Measurements from ENCODE around the gene NKAIN2. TPM values are rescaled to one million over a fixed set of nuclear protein-coding genes. Genes with fewer than 3 reads are reported as not detected.

NKAIN2 gene
- polyA plus RNA-seq, 1 donor (not counting 4 experiments of a cell fraction or from before 2014, with no cell fraction given) = 0.13 TPM

DNA sequence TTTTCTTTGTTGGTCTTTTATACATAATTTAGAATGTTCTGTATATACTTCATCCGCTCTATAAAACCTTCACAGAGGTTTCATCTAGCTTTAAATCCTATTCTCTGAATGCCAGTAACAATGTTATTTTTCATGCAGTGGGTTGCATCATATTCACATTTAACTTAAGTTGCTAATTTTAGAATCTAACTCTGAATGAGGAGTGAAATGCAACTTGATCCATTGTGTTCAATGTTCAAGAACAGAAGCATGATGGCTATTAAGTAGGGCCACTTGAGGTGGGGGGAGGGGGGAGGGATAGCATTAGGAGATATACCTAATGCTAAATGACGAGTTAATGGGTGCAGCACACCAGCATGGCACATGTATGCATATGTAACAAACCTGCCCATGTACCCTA, 224.5 kb downstream of the NKAIN2 start:
- Histone ChIP-seq H3K4me1 (ENCODE audit: control insufficient read depth, extremely low read depth, insufficient read depth, low read length) (no peaks in the 10 kb centered on the region), H3K9ac (ENCODE audit: control insufficient read depth, extremely low read depth, insufficient read depth, low read length) (no peak overlapping the region), H3K36me3 (ENCODE audit: control insufficient read depth in 2 of 2, extremely low read depth in 1 of 2, insufficient read depth in 2 of 2, low read length in 2 of 2) (no peaks in the 10 kb centered on the region), H3K4me3 (ENCODE audit: control insufficient read depth in 2 of 3, extremely low read depth in 1 of 3, insufficient read depth in 2 of 3, low read depth in 1 of 3, low read length in 3 of 3) (no peak overlapping the region), H3K4me2 (ENCODE audit: control insufficient read depth, extremely low read depth, insufficient read depth, low read depth, low read length) (no peak overlapping the region), H4K20me1 (ENCODE audit: control insufficient read depth, extremely low read depth, insufficient read depth, low read length) (no peaks in the 10 kb centered on the region), H3K79me2 (ENCODE audit: control insufficient read depth, insufficient read depth, low read length) (no peaks in the 10 kb centered on the region), H3K9me1 (ENCODE audit: control insufficient read depth, extremely low read depth, insufficient read depth, low read length) (no peaks in the 10 kb centered on the region), H3K9me3 (ENCODE audit: control insufficient read depth, low read depth, low read length) (no peaks in the 10 kb centered on the region), H2AFZ (ENCODE audit: control insufficient read depth, low read length) (no peak overlapping the region), H3K27me3 (ENCODE audit: control insufficient read depth, extremely low read depth, insufficient read depth, low read length) (no peaks in the 10 kb centered on the region), H3K27ac (ENCODE audit: control insufficient read depth, insufficient read depth, low read length) (no peak overlapping the region)
- DNase-seq (ENCODE audit: low read depth, low spot score) = no peak
- dilution Hi-C loops (cut with MboI; ENCODE audit: extremely low pct_ligation_motif_present, low sequenced_read_pairs) = no loop called here
- TF ChIP-seq, protein P1, sequence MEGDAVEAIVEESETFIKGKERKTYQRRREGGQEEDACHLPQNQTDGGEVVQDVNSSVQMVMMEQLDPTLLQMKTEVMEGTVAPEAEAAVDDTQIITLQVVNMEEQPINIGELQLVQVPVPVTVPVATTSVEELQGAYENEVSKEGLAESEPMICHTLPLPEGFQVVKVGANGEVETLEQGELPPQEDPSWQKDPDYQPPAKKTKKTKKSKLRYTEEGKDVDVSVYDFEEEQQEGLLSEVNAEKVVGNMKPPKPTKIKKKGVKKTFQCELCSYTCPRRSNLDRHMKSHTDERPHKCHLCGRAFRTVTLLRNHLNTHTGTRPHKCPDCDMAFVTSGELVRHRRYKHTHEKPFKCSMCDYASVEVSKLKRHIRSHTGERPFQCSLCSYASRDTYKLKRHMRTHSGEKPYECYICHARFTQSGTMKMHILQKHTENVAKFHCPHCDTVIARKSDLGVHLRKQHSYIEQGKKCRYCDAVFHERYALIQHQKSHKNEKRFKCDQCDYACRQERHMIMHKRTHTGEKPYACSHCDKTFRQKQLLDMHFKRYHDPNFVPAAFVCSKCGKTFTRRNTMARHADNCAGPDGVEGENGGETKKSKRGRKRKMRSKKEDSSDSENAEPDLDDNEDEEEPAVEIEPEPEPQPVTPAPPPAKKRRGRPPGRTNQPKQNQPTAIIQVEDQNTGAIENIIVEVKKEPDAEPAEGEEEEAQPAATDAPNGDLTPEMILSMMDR (optimal IDR thresholded peaks at IDR 0.05 in 1 of 3, IDR thresholded peaks at IDR 0.05 in 1 of 3, conservative IDR thresholded peaks at IDR 0.05 in 1 of 3; ENCODE audit: extremely low read depth in 1 of 3, insufficient read depth in 2 of 3, low read length in 3 of 3) = no peak
- no peak for TF ChIP-seq EZH2 (IDR thresholded peaks at IDR 0.05; ENCODE audit: low read length)
- no peak for FAIRE-seq

DNA sequence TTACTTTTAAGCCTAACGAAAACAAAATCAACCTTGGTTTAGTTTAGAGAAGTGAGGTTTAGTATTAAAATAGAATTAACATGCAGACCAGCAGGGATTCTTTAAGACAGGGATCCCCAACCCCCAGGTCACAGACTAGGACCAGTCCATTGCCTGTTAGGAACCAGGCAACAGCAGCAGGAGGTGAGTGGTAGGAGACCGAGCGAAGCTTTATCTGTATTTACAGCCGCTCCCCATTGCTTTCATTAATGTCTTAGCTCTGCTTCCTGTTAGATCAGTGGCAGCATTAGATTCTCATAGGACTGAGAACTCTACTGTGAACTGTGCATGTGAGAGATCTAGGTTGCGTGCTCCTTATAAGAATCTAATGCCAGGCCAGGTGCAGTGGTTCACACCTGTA, 225.9 kb downstream of the NKAIN2 start:
- Histone ChIP-seq H3K27me3 (ENCODE audit: control insufficient read depth, extremely low read depth, insufficient read depth, low read length) (no peaks in the 10 kb centered on the region), H3K9ac (ENCODE audit: control insufficient read depth, extremely low read depth, insufficient read depth, low read length) (no peak overlapping the region), H3K4me1 (ENCODE audit: control insufficient read depth, extremely low read depth, insufficient read depth, low read length) (no peaks in the 10 kb centered on the region), H4K20me1 (ENCODE audit: control insufficient read depth, extremely low read depth, insufficient read depth, low read length) (no peaks in the 10 kb centered on the region), H3K9me1 (ENCODE audit: control insufficient read depth, extremely low read depth, insufficient read depth, low read length) (no peaks in the 10 kb centered on the region), H3K4me2 (ENCODE audit: control insufficient read depth, extremely low read depth, insufficient read depth, low read depth, low read length) (no peak overlapping the region), H3K27ac (ENCODE audit: control insufficient read depth, insufficient read depth, low read length) (no peak overlapping the region), H3K9me3 (ENCODE audit: control insufficient read depth, low read depth, low read length) (no peaks in the 10 kb centered on the region), H3K36me3 (ENCODE audit: control insufficient read depth in 2 of 2, extremely low read depth in 1 of 2, insufficient read depth in 2 of 2, low read length in 2 of 2) (no peaks in the 10 kb centered on the region), H3K4me3 (ENCODE audit: control insufficient read depth in 2 of 3, extremely low read depth in 1 of 3, insufficient read depth in 2 of 3, low read depth in 1 of 3, low read length in 3 of 3) (no peak overlapping the region), H3K79me2 (ENCODE audit: control insufficient read depth, insufficient read depth, low read length) (no peaks in the 10 kb centered on the region), H2AFZ (ENCODE audit: control insufficient read depth, low read length) (no peak overlapping the region)
- FAIRE-seq (no peak), DNase-seq (ENCODE audit: low read depth, low spot score) (no peak)
- TF ChIP-seq EZH2 (IDR thresholded peaks at IDR 0.05; ENCODE audit: low read length) = no peak
- TF ChIP-seq, protein P1 (optimal IDR thresholded peaks at IDR 0.05 in 1 of 3, IDR thresholded peaks at IDR 0.05 in 1 of 3, conservative IDR thresholded peaks at IDR 0.05 in 1 of 3; ENCODE audit: extremely low read depth in 1 of 3, insufficient read depth in 2 of 3, low read length in 3 of 3) = no peak
- dilution Hi-C loops (cut with MboI; ENCODE audit: extremely low pct_ligation_motif_present, low sequenced_read_pairs) = no loop called here
